ENCODE results near the gene FGF12.

The FGF12 gene

DNA sequence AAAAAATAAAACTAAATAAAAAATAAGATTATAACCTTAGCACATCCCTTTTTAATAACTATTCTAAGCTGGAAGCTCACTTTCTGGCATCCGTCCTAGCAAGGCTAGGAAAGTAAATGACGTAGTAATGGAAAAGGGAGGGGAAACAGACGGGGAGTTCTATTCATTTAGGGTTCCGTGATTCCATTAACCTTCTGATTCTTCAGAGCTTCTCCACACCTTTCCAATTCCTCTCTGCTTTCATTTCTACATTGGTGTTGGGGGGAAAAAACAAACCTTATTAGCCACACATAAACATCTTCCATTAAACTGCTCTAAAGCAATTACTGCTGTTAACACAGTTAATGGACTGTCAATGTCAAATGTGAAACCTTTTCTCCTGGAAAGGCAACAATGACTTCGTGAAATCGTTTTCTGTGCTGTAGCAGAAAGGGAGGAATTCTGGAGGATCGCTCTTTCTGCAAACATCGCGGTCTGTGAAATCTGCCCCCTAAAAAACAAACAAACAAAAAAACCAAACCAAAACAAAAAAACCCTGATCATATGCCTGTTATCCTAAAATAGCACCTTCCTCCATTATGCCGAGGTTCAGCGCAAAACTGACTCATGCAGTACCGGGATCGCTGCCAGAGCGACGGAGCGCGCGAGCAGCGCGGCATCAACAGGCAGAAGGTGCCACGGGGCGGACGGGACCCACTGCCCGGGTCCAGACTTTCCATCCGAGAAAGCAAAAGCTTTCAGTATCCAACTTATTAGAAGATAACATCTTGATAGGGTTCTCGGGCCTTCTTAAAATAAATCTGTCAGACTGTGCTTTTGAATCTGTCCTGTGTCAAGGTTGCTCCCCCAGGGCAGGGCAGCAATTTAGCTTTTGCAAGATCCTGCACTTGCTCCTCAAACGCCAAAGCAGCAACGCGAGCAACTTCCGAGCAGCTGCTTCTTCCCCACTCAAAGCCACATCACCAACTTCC, 156.2 kb downstream of the FGF12 start:
- Histone ChIP-seq H3K4me3 (ENCODE audit: low read depth, low read length) (peak overlapping the region; percentile 45), H3K36me3 (no peaks in the 10 kb centered on the region), H3K4me1 (no peaks in the 10 kb centered on the region), H3K9me3 (no peaks in the 10 kb centered on the region), H3K27me3 (peaks cover 3% of the 10 kb centered on the region; the same call in 1 of the 2 replicates)
- peak; percentile 36 for DNase-seq
- TF ChIP-seq, protein P1, sequence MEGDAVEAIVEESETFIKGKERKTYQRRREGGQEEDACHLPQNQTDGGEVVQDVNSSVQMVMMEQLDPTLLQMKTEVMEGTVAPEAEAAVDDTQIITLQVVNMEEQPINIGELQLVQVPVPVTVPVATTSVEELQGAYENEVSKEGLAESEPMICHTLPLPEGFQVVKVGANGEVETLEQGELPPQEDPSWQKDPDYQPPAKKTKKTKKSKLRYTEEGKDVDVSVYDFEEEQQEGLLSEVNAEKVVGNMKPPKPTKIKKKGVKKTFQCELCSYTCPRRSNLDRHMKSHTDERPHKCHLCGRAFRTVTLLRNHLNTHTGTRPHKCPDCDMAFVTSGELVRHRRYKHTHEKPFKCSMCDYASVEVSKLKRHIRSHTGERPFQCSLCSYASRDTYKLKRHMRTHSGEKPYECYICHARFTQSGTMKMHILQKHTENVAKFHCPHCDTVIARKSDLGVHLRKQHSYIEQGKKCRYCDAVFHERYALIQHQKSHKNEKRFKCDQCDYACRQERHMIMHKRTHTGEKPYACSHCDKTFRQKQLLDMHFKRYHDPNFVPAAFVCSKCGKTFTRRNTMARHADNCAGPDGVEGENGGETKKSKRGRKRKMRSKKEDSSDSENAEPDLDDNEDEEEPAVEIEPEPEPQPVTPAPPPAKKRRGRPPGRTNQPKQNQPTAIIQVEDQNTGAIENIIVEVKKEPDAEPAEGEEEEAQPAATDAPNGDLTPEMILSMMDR (IDR thresholded peaks at IDR 0.05; ENCODE audit: low read depth, low read length): no peak

DNA sequence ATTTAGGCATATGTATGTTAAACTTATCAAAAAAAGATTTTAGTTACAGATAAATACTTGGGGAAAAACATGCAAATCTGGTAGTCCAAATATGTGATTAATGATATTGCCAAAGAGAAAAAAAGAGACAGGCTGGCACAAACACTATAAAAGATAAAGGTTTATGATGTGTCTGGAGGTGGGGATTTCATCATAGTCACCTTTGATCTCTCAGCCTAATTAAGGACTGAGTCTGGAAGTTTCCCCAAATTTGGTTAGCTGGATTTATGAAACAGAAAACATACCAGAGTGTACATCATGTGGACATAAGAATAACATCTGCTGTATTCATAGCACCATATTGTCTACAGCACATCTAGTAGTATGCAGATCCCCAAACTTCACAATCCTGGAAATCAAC, 157.0 kb downstream of the FGF12 start:
- Histone ChIP-seq H3K36me3 (no peaks in the 10 kb centered on the region), H3K4me3 (ENCODE audit: low read depth, low read length) (no peak overlapping the region), H3K27me3 (peaks cover 3% of the 10 kb centered on the region; the same call in 1 of the 2 replicates), H3K9me3 (no peaks in the 10 kb centered on the region), H3K4me1 (no peaks in the 10 kb centered on the region)
- DNase-seq: no peak
- TF ChIP-seq, protein P1 (IDR thresholded peaks at IDR 0.05; ENCODE audit: low read depth, low read length): no peak

DNA sequence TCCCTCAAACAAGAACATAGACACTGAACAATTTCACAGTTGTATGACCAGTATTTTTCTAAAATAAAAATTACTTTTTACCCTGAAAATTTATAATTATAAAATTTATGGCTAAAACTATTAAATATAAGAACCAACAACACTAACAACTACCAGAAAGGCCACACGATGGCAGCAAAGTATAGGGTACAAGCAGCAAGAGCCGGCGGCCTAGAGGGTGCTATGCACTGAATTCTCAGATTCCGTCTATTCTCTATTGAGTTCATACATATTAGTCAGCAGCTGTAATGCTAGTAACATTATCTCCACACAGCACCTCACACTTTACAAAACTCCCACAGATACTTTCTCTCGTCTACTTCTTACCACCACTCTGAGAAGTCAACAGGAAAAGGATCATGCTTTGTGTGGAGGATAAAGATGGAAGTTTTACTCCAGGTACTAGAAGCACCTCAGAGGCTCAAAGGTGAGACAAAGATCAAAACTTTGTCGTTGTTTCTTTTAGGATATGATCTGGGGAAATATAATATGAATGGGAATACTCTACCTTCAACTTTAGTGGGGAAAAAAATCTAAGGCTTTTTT, 160.5 kb downstream of the FGF12 start:
- H3K27me3 ChIP-seq: peaks cover 3% of the 10 kb centered on the region; the same call in 1 of the 2 replicates
- H3K4me3 ChIP-seq (ENCODE audit: low read depth, low read length): no peak overlapping the region
- no peaks in the 10 kb centered on the region for H3K36me3 ChIP-seq
- H3K9me3 ChIP-seq: no peaks in the 10 kb centered on the region
- H3K4me1 ChIP-seq: no peaks in the 10 kb centered on the region
- TF ChIP-seq, protein P1 (IDR thresholded peaks at IDR 0.05; ENCODE audit: low read depth, low read length): peak; percentile 82
- DNase-seq: peak; percentile 71

DNA sequence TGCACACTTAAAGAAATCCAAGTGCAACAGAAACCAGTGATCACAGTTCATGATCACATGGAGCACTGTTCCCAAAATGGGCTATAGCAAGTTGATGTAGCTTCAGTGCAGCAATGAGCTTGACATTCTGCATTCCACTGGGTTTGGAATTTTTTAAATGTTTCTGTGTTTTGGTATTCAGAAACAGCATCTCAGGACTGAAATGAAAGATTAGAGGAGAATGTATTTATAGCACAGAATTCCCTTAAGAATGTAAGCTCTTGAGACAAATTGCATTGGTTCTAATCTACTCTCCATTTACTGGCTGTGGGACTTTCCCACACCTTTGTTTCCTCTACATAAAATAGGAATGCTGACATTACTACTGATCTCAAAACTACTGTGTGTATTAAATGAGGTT, 162.7 kb downstream of the FGF12 start:
- TF ChIP-seq, protein P1 (IDR thresholded peaks at IDR 0.05; ENCODE audit: low read depth, low read length): no peak
- Histone ChIP-seq H3K36me3 (no peaks in the 10 kb centered on the region), H3K9me3 (no peaks in the 10 kb centered on the region), H3K27me3 (no peaks in the 10 kb centered on the region), H3K4me1 (no peaks in the 10 kb centered on the region), H3K4me3 (ENCODE audit: low read depth, low read length) (no peak overlapping the region)
- DNase-seq: no peak

DNA sequence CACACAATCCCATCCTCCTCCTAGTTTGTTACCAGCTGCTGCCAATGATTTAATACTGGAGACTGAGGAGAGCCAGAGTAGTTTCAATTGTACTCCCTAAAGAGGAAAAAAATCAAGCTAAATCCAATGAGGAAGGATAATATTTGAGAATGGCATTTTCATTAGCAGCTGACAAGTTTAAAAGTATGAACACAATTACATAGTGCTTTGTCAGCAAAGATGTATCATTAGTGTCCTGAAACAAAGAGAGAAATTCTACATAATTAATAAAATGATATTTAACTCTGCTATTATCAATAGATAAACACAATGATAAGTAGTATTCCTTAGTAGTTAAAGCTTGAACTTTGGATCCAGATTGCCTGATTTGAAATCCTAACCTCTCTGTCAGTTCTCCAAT, 163.9 kb downstream of the FGF12 start:
- H3K4me1 ChIP-seq: no peaks in the 10 kb centered on the region
- H3K27me3 ChIP-seq: no peaks in the 10 kb centered on the region
- H3K4me3 ChIP-seq (ENCODE audit: low read depth, low read length): no peak overlapping the region
- DNase-seq: no peak
- TF ChIP-seq, protein P1 (IDR thresholded peaks at IDR 0.05; ENCODE audit: low read depth, low read length): no peak
- no peaks in the 10 kb centered on the region for H3K9me3 ChIP-seq
- H3K36me3 ChIP-seq: no peaks in the 10 kb centered on the region

DNA sequence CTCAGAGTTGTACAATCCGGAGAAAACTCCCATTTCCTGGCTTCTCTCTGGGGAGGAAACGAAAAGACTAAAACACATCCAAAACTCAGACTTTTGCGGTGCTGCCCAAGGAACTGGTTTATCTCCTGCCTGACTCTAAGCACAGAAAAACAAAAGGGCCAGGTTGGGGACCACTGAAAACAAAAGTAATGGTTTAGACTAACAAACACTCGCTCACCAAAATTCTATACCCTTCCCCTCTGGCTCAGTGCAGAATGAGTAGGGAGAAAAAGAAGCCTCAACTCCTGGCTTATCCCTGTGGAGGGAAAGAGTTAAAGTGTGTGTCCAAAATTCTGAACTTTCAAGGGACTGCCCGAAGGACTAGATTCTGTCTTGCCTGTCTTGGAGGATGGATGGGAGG, 173.6 kb downstream of the FGF12 start:
- Histone ChIP-seq H3K9me3 (no peaks in the 10 kb centered on the region), H3K4me1 (no peaks in the 10 kb centered on the region), H3K27me3 (no peaks in the 10 kb centered on the region), H3K4me3 (ENCODE audit: low read depth, low read length) (no peak overlapping the region), H3K36me3 (no peaks in the 10 kb centered on the region)
- no peak for DNase-seq
- TF ChIP-seq, protein P1 (IDR thresholded peaks at IDR 0.05; ENCODE audit: low read depth, low read length): no peak
